GM18498 (cell line): ENCODE measurements around the gene PPP1R1B.

Experiments used
- ATAC-seq: cut with Tn5 transposase; IDR thresholded peaks from one replicate; pipeline ENCODE4 v1.9.1; 2021; ENCODE audit warnings: mild to moderate bottlenecking, moderate library complexity; ENCODE audit not compliant: unreplicated experiment

Gene PPP1R1B

GRCh38 chr17:39614545-39615157, 12.1 kb upstream of the PPP1R1B start:
- ATAC-seq = no peak

- no peak for ATAC-seq
These were observed 11.3 kb upstream of the PPP1R1B start for GRCh38 chr17:39615434-39615833.

- ATAC-seq = no peak
These were observed 9.7 kb upstream of the PPP1R1B start for GRCh38 chr17:39617100-39617445.

GRCh38 chr17:39617446-39618245, 9.1 kb upstream of the PPP1R1B start:
- ATAC-seq = peak; percentile 37

GRCh38 chr17:39618246-39618913, 8.4 kb upstream of the PPP1R1B start:
- no peak for ATAC-seq

- no peak for ATAC-seq
These were observed 7.6 kb upstream of the PPP1R1B start for GRCh38 chr17:39618956-39619785.

- ATAC-seq = no peak
These were observed 7.0 kb upstream of the PPP1R1B start for GRCh38 chr17:39619786-39620101.

- peak; percentile 60 for ATAC-seq
These were observed 5.0 kb upstream of the PPP1R1B start for GRCh38 chr17:39621523-39622379.

- ATAC-seq = peak; percentile 13
These were observed 4.3 kb upstream of the PPP1R1B start for GRCh38 chr17:39622380-39623006.

GRCh38 chr17:39623356-39623950, 3.3 kb upstream of the PPP1R1B start:
- peak; percentile 50 for ATAC-seq

GRCh38 chr17:39624313-39624712, 2.4 kb upstream of the PPP1R1B start:
- no peak for ATAC-seq

GRCh38 chr17:39625198-39625785, 1.5 kb upstream of the PPP1R1B start:
- ATAC-seq = no peak

GRCh38 chr17:39627047-39627711, 427 bp downstream of the PPP1R1B start:
- ATAC-seq = no peak

- no peak for ATAC-seq
These were observed 1.2 kb downstream of the PPP1R1B start for GRCh38 chr17:39627712-39628516.

- no peak for ATAC-seq
These were observed 2.1 kb downstream of the PPP1R1B start for GRCh38 chr17:39628655-39629493.

GRCh38 chr17:39629494-39629880, 2.7 kb downstream of the PPP1R1B start:
- ATAC-seq = no peak

GRCh38 chr17:39629898-39630297, 3.1 kb downstream of the PPP1R1B start:
- no peak for ATAC-seq
